ENCODE measurements around the gene LBHD2.

LBHD2 gene

DNA sequence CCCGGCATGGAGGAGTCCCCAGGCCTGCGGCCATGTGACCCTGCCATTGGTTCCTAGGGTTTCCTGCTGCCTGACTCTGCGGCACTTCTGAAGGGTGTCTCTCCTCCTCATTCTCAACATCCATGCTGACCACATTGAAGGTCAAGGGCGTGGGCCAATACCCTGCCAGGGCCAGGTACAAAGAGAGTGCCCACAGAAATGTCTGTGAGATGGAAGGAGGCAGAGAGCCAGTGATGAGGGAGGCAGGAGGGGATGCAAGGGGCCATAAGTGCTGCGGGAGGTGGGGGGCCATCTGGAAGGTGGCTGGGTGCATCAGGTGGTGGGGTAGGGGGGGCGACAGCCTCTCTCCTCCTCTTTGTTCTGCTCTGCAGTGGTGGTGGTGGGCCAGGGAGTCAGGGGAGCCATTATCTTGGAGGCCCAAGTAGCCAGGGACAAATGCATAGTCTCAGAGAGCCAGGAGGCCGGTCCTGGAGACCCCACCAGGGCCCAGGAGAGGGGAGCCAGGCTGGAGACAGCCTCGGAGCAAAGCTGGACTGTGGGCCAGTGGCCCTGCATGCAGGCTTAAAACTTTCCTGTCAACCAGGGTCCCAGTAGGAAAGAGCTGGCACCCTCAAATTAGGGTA lies 13.6 kb upstream of the LBHD2 start:
- DNase-seq: no peak

DNA sequence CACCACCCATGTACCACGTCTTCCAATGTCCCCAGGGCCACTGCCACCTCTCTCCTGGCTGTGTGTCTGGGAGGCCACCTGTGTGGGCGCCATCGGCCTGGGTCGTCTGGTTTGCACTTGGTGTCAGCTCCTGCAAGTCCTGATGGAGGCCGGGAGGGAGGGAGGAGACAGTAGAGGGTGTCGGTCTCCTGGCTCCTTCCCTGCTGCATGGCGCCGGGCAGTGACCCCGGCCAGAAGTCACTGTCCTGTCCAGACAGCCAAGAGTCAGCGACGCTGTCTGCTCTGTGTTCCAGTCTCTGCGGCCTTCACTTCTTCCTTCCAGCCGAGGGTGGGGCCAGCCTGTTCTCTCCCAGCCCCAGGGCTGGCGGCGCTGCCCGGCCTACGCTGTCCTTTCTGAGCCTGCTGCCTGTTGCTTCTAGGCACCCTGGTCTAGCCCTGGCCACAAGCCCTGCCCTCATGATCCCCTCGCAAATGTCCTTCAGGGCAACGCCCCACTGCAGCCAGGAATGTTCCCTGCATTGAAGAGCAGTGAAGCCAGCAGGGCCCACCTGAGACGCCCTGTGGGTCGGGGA lies 13.0 kb upstream of the LBHD2 start:
- no peak for DNase-seq

DNA sequence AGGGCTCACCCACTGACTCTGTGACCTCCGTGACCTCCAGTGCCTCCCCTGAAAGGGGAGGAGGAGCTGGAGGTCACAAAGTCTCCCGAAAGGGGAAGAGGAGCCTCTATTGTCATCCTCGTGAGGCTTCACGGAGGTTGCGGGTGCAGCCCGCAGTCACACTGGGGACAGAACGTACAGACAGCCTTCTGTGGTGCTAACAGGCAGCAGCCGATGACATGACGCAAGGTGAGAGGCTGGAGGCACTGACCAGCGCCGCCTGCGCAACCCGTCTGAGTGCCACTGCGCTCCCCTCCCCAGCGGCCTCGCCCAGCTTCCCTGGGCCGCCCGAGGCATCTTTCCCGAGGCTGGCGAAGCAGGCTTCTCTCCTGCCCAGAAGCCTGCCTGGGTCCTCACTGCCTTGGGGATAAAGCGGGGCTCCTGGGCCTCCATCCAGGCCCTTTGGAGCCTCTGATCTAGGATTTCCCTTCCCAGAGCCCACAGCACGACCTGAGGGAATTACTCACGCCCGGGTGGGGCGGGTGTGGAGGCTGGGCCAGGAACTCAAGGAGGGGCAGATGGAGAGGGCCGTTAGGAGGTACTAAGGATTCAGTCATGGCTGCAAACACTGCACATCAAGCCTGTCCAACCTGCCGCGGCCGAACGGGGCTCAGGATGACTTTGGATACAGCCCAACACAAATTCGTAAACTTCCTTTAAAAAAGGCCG lies 12.3 kb upstream of the LBHD2 start:
- DNase-seq: no peak

DNA sequence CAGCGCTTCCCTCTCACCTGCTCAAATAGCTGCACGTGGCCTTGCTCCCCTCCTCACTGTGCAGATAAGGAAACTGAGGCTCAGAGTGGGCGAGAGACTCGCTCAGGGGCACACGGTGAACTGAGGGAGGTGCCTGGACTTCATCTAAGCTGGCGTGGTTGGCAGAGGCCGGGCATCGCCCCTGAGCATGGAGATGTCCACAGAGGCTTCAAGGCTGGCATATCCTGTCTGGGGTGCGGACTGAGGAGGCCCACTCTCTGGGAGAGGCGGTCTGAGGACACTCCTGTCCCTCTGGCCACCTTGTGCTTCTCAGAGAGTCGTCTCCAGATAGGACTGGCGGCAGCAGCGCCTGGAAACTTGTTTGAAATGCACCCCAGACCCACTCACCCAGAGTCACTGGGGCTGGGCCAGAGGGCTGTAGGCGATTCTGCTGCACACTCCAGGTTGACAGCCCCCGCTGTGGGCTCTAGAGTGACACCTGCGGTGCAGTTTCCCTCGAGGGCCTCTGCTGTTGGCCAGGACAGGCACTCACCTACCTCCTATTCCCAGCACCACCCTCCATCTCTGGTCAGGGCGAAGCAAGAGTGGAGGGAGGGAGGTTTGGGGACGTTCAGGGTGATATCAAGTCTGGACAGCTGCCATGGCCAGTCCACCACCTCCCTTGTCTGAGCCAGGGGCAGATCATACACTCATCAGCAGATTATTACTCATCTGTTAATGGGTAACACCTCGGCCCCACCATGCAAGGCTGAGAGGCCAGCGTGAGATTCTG lies 11.2 kb upstream of the LBHD2 start:
- DNase-seq: no peak

DNA sequence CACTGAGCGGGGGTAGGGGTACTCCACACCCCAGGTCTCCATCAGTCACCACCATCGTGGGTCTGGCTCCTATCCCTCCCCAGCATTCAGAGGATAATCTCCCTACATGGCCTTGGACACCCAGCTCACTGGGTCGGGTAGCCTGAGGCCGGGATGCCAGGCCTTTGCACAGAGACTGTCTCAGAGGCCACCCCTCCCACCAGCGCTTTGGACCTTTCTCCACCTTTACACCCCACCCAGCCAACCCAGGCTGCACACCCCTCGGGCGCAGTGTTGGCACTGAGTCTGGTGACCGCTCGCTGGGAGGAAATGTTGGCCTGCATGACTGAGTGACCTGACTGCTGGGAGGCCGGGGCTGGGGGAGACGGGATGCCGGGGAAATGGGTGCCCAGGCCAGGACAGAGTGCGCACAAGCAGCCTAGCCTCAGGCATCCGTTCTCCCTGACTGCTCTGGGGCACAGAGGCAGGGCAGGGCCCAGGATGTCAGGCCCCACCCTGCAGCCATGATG lies 10.6 kb upstream of the LBHD2 start:
- no peak for DNase-seq

DNA sequence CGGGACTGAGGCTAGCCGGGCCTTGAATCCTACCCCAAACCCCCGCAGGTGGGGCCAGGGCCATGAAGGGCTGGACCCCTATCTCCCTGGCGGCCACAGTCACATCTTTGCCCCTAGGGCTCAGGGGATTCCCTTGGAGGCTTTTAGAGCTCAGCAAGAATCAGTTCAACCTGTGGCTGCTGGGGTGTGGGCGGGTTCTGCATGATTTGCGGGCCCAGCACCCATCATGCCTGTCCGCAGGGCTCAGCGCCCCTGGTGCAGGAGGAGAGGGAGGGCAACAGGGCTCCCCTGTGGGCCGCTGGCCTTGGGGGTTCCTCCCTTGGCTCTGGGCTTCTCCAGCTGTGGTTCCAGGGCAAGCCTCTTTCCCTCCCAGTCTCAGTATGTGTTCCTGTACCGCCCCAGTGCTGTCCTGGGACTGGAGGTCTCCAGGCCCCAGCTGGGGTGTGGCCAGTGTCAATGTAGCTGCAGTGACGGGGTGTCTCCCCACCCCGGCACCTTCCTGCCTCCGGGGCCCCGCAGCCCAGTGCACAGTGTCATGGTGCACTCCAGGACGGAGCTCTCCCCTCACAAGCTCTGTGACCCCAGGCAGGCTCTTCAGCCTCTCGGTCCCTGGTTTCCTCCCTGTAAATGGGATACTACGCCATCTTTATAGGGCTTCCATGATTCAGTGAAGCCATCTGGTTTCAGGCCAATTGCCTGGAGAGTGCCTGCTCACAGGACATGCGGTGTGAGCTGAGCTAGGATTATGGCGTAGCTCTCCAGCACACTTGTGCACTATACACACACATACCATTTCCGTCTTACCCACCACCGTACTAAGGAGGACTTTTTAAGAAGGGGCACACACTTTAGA lies 9.9 kb upstream of the LBHD2 start:
- DNase-seq: no peak

DNA sequence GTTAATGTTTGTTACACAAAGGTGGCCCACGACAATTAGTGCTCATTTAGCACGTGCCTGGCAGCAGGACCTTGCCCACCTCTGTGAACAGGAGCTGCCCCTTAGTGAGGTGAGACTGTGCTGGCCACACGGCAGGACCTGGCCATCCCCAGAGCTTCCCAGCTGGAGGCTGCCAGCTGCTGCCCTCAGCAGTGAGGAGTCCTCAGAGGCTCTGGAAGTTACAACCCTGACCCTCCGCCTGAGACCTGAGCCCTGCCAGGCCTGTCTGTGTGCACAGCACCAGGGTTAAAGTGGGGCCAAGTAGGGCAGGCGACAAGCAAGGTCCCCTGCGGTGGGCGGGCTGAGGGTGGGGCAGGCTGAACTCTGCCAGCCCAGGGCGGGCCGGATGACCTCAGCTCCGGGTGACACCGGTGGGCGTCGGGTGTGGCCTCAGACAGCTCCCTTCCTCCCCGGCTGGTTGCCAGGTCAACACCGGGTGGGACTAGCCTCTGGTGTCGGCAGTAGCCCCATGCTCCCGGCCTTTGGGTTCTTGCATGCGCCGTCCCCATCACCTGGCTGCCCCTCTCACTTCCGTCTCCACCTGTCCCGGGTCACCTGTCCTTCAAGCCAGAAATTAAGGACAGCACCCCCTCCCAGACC lies 9.2 kb upstream of the LBHD2 start:
- DNase-seq: no peak

DNA sequence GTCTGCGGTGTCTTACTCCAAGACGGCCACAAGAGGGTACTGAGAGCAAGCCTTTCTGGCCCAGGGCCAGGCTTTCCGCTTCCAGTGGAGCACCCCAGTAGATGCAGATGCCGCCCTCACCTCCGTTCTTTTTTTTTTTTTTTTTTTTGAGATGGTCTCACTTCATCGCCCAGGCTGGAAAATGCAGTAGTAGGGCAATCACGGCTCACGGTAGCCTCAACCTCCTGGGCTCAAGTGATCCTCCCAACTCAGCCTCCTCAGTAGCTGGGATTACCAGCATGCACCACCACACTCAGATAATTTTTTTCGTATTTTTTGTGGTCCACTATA lies 5.6 kb upstream of the LBHD2 start:
- DNase-seq: peak; percentile 47 to 76

DNA sequence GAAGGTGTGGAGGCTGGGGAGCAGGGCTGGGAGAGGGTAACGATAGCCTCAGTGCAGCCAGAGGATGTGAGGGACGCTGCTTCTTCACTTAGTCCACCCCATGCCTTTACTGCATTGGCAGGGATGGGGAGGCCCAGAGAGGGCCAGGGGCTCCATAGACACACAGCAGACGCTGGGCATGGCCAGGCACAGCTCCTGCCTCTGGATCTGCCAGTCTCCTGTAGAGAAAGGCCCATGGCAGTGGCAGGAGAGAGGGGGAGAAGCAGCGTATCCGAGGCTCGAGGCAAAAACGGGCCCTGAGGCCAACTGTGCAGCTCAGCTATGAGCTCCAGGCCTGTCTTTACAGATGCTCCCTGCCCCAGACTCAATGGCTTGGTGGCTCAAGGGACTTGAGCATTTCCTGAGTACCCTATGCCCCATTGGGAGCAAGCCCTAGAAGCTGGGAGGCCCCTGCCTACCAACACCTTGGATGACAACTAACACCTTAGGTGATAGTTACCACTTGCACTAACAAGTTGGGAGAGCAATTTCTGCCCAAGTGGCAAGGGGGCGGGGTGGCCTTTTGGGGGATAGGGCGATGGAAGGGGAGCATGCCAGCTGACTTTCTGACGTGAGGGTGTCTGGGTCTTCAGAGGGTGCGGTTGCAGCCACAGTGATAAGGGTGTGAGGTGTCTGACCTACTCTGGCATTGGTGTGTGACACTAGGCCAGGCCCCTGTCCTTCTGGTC lies 5.0 kb upstream of the LBHD2 start:
- no peak for DNase-seq

DNA sequence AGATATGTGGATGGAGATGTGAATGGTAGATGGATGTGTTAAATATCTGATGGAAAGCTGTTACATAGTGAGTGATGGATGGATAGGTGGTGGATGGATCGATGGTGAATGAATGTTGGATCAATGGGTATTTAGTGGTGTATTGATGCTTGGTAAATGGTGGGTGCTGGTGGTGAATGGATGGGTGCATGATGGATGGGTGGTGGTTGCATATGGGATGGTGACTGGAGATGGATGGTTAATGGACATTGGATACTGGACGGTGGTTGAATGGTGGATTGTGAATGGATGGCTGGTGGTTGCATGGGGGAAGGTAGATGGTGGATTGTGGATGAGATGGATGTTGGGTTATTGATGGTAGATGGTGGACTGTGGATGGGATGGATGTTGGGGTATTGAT lies 2.1 kb upstream of the LBHD2 start:
- DNase-seq: no peak

DNA sequence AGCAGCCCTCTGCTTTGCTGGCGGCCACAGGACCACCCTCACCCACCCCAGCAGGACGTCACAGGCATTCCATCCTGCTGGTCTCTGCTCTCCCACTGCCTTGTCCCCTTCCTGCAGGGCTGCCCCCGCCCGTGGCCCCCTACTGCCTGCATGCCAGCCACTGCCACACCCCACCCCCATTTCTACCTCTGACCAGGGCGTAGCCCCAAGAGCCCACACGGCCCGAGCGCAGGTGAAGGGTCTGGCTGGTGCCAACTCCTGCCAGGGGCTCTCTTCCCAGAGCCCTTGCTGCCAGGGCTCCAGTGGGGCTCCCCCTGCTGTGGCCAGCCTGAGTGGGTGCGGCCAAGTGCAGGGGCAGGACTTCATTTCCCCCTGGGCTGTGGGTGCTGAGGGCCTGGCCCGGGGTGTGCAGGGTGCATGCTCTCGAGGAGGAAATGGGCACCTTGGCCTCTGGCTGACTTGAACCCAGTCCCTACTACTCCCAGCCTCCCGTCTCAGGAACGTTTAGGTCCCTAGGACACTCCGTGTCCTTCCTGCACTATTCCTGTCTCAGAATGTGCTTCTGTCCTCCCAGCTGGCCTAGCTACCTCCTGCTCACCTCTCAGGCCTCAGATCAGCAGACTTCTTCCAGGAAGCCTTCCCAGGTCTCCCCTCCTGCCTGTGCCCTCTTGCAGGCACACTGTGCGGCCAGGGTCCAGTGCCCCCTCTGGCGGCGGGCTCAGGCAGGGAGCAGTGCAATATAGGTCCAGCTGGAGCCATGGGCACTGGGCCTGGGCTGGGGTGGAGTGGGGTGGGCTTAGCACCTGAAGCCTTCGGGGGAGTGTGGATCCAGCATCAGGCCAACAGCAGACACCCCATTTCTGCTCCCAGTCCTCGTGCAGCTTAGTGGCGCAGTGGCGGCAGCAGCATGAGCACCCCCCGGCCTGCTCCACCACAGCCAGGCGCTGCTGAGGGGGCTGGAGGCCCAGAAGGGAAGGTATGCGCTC lies 1.4 kb downstream of the LBHD2 start:
- DNase-seq: no peak

DNA sequence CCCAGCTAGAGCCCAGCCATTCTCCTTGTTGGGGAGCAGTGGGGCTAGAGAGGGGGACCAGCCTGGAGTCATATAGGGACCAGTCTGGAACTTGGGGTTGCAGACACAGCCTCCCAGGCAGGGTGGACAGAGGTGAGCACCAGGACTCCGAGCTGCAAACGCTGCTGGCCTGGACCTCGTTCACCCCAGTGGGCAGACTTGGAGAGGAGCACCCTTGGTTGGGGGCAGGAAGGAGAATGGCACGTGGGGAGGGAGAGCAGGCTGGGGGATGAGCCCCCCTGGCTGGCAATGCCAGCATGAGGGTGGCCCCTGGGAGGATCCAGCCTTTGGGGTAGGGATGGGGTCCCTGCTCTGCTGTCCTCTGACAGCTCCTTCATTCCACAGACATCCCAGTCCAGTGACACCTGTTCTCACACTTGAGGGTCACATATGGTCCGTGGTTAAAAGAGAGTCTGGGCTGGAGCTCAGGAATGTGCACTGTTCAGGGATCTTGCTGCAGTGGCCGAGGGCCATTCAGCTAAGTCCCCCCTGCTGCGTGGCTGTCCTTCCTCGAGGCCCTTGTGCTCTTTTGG lies 2.8 kb downstream of the LBHD2 start:
- DNase-seq: no peak

DNA sequence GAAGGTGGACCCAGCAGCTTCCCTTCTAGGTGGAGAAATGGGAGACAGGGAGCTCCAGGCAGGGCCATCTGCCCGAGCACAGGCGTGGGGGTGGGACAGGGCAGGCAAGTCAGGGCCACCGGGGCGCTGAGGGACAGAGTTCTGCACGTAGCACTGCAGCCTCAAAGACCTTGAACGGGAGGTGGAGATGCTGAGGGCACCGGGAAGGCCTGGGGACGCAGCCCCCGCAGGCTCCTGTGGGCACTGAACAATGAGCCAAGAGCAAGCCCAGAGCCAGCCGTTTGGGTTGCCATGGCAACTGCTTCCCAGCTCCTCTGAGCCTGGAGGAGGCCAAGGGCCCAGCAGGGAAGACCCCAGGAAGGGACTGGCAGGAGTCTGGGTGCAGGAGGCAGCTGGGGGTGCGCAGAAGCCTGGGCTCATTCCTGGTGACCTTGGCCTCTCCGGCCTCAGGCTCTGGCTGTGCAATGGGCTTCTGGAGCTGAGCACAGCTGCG lies 3.4 kb downstream of the LBHD2 start:
- no peak for DNase-seq

DNA sequence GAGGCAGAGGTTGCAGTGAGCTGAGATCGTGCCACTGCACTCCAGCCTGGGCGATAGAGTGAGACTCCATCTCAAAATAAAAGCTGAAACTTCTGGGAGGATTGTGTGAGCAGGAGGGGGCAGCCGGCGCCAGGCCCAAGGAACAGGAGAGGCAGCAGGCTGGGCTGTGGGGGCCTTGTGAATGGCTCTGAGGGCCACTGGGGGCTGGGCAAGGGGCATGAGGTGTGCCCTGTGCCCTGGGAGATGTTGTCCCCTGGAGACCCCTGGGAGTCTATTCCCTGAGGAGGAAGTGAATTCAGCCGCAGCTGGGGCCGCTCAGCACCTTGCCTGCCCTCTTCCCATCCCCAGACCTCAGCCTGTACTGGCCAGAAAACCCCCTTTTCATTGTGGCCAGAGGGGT lies 4.9 kb downstream of the LBHD2 start:
- no peak for DNase-seq

DNA sequence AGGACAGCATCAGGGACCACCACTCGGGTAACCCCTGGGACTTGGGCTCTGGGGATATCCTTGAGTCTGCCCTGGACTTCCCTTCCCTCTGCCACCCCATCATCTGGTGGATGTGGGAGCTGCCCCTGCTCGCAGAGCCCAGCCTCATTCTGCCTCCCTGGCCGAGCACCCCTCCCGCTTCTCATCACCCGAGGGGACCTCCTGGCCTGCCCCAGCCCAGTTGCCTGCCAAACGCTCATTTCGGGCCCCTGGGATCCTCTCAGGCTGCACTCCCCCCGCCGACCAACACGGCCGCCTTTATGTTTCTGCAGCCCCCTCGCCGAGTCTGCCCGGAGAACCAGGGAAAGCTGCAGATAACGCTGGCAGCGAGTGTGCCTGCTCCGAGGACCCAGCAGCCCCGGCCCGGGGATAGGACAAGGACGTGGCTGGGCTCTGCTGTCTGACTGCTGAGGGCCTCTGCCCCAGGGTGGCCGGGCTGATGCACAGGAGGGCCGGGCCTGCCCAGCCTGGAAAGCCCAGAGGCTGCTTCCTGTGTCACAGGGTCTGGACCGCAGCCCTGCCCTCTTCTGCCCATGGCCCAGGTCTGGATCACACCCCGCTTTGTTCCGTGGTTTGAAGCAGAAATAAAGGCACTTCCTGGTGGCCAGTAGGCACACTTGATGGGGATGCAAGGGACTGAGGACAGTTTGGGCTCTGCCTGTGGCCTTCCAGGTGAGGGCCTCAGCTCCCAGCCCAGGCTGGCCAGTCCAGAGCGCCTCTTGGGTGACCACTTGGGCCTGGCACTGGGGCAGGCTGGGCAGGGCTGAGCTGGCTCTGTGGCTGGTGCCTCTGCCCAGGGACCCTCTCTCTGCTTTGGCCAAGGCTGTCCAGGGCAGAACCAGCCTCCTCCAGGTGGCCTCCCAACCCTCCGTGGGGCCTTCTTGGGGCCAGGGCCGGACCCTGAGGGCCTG lies 5.7 kb downstream of the LBHD2 start:
- DNase-seq: no peak

DNA sequence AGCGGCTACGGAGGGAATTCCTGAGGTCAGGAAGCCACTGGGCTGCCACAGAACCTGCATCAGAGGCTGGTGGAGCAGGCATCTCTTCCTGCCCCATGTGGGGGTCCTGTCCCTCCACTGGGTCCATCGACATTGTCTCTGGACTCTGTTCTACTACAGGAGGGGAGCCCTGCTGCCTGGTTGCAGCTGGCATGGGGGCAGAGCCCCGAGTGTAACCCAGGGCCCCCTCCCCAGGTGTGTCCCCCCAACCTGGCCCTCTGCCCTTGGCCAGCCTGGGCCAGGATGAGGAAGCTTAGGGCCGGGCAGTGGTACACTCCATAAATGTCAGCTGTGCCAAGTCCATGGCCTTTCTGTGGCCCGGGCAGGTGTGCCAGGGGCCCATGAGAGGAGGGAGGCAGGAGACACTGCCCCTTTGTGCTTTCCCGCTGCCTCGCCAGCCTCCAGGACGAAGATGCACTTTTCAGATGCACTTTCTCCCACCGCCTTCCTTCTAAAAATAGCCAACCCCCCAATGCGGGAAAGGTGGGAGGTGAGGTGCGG lies 6.5 kb downstream of the LBHD2 start:
- DNase-seq: no peak

DNA sequence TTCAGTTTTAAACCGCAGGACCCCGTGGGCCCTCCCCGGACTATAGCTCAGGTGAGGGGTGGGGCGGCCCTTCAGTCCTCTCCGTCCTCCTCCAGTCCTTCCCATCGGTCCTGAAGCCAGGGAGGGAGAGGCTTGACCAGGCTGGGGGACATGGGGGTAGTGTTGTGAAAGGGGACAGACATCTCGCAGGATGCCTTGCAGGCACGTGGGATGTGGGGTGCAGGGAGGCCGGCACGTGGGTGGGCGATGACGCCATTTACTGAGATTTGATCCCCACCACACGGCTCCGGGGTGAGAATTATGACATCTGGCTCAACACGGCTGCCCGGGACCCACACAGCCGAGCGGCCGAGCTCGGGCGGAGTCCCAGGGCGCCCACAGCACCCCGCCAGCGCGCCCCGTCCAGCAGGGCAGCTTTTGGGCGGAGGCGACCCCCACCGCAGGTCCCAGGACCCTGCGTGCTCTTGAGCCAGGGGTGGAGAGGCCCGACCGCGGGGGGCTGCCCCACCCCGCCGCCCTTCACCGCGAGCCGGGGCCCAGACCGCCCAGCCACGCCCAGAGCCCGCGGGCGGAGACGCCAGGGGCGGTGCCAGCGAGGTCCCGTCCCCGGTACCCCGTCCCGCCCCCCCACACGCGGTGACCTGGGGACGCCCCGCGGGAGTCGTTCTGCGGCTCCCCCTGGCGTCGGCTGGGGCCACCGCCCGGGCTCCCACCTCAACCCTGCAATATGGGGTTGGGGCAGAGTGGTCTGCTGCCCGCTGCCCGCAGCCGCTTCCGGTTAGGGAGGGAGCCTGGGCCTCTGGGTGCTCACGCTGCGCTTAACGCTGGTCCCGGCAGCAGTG lies 7.3 kb downstream of the LBHD2 start:
- no peak for DNase-seq

All from SW 1271 (cell line).